Ramos (cell line): ENCODE results near the gene SF3B4.
"Not testable (repeated sequence)": the region's sequence is repeated elsewhere in the genome, so short reads cannot be mapped to it uniquely, and the experiment has no call there.

Experiments used
- in situ Hi-C: fragments of 300-500 bp; cut with MboI; formaldehyde crosslinking; loops from one replicate; pipeline ENCODE4 v1.14.3; 2022; ENCODE audit warnings: low sequenced_read_pairs; ENCODE audit not compliant: unreplicated experiment

SF3B4 gene, protein sequence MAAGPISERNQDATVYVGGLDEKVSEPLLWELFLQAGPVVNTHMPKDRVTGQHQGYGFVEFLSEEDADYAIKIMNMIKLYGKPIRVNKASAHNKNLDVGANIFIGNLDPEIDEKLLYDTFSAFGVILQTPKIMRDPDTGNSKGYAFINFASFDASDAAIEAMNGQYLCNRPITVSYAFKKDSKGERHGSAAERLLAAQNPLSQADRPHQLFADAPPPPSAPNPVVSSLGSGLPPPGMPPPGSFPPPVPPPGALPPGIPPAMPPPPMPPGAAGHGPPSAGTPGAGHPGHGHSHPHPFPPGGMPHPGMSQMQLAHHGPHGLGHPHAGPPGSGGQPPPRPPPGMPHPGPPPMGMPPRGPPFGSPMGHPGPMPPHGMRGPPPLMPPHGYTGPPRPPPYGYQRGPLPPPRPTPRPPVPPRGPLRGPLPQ

DNA sequence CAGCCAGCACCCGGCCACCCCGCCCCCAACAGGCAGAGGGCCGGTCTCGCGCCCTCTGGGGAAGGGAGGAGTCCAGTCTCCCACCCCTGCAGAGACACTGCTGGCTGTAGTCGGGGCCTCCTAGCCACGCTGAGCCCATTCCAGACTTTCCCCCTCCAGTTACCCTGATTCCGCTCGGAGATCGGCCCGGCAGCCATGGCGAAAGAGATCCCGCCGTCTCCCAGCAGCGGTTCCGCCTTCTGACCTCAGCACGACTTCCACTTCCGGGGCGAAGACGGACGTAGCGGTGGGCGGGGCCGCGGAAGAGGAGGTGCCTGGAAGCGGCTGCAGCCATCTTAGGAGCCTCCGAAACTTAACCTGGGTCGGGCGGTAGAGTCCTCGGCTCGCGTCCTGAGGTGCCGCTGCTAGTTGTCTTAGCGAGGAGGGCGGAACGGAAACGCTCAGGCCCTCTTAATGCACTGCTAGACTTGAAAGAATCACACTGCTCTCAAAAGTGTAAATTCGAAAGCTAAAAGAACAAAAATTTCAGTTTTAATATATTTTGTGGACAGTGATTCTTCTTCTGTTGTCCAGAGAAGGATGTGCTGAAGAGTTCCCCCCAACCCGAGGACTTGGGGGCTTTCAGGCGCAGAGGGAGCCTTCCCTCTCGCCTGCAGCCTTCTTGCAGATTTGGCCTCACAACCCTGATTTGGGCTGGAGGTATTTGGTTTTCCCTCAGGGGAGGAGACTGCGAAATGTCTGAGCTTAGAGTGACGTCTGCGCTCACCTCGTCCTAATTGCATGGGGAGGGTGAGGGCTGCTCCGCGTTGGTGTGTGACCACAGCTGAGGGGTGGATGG lies at the start of gene SF3B4:
SF3B4 (minus strand) TSS at position 241 of the 838 bp plus-strand sequence; CDS start at position 197, 44 bp downstream.
- in situ Hi-C loops: no loop called here

DNA sequence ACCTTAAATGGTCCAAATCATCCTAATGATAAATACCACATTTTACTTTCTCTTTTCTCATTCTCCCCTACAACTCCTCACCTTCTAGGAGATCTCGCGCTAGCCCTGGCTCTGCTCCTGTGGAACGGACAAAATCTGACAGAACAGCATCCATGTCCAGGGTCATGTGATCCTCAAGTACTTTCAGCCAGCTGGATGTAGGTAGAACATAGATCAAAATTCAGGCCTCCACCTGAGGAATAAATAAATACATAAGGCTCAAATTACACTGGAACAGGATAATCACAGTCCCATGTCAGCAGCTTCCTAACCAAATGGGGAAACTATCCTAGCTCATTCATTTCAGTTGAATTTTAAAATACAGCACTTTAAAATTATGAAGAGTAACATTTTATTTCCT lies 49.7 kb upstream of the SF3B4 start:
- in situ Hi-C loops: no loop called here

DNA sequence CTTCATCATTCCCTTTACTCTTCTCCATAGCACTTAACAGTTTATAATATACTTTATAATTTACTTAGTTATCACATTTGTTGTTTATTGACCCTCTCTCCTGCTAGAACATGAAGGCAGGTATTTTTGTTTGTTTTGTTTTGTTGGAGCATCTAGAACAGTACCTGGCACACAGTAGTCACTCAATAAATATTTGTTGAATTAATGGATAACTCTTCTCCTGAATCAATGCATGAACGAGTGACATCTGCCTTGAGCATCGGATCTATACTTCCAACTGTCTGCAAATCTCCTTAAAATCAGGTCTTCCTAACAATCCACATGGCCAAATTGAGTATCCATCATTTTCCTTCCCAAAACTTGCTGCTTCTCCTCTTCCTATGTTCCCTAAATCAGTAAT lies 44.9 kb upstream of the SF3B4 start:
- in situ Hi-C loops: no loop called here

DNA sequence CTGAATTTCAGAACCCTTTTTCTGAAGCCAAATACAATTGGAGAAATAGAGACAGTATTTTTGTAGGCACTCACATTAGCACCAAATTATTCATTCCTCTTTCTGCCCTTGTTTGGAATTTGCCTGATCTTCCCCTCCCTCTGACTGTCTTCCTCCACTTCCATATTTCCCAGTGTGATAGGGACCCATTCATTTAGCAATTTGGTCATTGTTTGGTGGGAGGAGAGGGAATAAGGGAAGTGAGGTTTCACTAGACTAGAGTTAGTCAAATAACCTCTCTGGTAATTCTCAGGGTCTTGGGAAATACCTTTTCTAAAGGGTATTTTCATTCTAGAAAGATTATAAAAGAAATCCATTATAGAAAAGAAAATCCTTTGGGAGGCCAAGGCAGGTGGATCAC lies 40.0 kb upstream of the SF3B4 start:
- in situ Hi-C loops: loop anchor here (5.0 to 10.0 kb wide), 2 partner anchors 87 to 200 kb away; no protein-coding TSS in a partner anchor

DNA sequence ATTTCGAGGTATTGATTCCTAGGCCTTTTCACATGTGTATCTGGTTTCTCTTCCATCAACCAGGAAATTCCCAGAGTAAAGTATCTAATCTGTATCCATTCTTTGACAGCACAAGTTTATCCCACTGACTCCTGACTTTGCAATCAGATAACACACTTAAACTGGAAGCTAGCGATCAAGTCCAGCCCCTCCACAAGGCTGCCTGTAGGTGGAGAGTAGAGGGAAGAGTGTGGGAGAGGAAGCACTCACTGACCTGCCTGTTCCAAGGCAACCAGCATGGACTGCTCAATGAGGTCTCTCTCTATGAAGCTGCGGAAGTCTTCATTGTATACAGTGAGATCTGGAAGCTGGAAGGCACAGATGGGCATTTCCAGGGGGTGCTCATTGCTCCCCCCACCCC lies 39.4 kb upstream of the SF3B4 start:
- in situ Hi-C loops: loop anchor here (5.0 to 10.0 kb wide), 2 partner anchors 88 to 200 kb away; no protein-coding TSS in a partner anchor

DNA sequence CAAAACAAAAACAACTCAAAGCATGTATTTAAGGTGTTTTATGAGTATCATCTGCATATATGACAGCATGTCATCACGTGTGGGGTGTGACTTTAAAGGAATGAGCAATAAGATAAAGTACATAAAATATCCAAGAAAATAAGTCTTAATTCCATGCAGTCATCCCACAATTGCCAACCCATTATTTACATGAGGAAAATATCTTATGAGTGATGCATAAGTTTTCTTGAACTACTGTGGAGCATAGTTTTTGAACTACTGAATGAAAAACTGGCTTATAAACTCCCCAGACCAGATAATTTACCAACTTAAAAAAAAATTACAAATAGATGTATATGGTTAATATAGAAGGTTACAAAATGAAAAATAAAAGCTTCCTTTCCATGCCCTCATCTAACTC lies 38.8 kb upstream of the SF3B4 start:
- in situ Hi-C loops: loop anchor here (5.0 to 10.0 kb wide), 2 partner anchors 88 to 201 kb away; no protein-coding TSS in a partner anchor

DNA sequence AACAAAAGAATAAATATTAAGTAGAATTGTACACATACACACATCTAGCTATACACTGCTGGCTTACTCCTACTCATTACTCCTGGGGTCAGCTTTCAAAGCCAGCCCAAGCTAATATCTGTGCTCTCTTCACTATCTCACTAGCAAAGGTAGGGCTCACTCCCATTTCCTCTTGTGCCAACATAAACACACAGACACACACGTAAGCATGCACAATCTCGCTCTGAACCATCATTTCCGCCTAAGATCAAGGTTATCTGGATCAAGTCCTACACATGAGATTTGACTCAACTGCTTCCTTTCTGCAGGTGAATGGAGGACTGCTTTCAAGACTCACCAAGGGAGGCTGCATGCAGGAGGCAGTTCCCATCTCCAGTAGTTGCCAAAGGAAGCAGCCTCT lies 37.8 kb upstream of the SF3B4 start:
- in situ Hi-C loops: loop anchor here (5.0 to 10.0 kb wide), 2 partner anchors 89 to 202 kb away; no protein-coding TSS in a partner anchor

DNA sequence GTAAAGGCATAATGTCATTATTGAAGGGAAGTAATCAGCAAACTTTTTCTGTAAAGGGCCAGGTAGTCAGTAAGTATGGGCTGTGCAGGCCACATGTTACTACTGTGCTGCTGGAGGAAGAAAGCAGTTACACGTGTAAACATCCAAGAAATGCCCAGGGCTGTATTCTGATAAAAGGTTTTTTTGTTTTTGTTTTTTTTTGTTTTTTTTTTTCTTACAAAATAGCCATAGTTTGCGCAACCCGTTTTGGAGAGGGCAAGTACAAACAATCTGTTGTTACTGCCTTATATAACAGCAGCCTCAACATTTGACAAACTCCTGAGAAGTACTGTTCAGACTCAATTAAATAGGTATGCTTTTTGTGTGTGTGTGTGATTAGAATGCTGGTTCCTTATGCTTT lies 35.8 kb upstream of the SF3B4 start:
- in situ Hi-C loops: loop anchor here (10.0 kb wide), 1 partner anchor 91 kb away; no protein-coding TSS in a partner anchor

DNA sequence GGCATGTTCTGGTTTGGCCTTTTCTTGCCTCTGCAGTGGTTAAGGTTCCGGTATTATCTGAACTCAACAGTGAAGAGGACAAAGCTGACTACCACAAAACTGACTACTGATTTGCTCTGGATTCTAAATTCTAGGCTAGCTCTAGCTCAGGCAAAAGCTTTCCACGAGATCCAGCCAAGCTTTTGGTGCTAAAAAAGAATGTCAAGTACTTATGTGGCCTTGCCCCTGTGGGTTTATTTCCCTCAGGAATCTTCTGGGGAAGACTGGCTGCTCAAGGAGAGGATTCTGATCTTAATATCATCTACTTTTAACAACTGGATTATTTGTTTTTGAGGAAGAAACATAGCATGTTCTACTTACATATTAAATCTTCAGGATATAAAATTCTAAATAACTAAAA lies 35.1 kb upstream of the SF3B4 start:
- in situ Hi-C loops: loop anchor here (10.0 kb wide), 1 partner anchor 92 kb away; no protein-coding TSS in a partner anchor

DNA sequence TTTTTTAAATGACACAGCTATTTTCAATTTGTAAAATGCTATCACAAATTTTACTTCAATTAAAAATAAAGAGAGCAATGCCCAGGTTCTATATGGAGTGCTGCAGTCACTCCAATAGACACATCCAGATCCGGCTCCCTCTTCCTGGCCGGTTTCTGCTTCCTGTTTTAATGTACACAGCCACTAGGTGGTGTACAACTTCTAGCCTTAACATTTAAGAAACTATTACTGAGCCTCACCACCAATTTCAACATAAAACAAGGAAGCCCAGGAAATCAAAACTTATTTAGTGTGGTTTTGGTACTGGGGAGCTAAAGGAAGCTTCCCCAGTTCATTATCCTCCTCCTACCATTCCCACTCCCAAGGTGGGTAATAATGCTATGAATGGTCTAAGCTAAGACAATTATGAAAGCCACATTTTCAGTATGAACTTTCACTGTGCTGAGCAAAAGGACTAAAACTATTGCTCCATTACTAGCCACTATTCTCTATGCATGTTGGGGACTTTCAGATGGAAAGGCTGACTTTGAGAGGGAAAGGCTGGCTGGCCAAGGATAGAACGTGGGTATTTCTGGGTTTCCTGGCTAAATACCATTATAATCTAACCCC lies 34.5 kb upstream of the SF3B4 start:
- in situ Hi-C loops: loop anchor here (10.0 kb wide), 1 partner anchor 93 kb away; no protein-coding TSS in a partner anchor

DNA sequence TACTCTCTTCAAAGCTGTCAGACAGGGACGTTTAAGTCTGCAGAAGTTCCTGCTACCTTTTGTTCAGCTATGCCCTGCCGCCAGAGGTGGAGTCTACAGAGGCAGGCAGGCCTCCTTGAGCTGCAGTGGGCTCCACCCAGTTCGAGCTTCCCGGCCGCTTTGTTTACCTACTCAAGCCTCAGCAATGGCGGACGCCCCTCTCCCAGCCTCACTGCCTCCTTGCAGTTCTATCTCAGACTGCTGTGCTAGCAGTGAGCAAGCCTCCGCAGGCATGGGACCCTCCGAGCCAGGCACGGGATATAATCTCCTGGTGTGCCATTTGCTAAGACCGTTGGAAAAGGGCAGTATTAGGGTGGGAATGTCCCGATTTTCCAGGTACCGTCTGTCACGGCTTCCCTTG lies 29.9 kb upstream of the SF3B4 start:
- in situ Hi-C loops: not testable (repeated sequence)

DNA sequence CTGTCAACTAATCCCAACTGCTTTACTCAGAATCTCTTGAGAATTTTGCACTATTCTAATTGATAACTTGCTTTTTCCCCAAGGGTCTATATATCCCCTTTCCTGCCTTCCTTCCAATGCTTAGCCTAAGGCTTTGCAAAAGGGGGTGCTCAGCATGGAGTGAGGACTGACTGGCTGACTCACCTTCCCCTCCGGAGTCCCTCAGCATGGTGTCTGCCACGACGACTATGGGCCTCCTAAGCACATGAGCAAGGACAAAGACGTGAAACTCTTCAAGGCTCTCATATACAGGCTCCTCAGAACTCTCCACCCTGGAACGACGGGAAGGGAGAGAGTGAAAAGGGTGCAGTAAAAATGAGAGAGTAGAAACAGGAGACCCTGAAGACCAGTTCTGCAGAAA lies 22.3 kb upstream of the SF3B4 start:
- in situ Hi-C loops: no loop called here

DNA sequence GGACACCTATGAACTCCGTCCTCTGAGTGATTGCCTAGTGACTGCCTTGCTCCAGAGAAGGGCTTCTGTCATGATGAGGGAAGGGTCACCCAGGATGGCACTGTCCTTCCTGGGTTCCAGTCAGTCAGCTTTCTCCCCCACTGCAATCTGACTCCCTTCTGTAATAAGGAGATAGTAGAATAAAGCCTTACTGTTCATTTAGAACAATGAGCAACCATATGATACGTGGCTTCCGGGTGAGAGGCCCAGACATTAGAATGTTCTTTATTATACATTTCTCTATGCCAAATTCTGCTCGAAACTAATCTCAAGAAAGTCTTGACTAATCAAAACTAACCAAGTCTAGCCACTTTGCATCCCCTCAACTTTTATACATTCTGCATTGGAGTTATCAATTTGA lies 17.6 kb upstream of the SF3B4 start:
- in situ Hi-C loops: no loop called here

DNA sequence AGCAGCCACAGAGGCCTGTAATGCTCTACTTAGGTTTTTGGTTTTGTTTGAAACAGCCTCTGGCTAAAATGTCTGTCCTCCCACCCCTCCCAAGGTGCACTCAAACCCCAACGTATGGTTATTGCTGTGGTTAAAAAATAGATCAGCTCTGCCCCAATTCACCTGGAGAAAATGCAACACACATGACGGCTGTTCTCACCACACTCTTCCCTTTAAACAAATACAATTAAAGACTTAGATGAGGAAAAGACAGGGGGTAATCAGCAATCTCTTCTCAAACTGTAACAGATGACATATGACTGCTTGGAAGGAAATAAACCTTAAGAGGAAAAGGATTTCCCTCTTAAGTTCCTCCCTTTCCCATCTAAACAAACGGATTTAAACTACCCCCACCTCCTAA lies 15.3 kb upstream of the SF3B4 start:
- in situ Hi-C loops: no loop called here

DNA sequence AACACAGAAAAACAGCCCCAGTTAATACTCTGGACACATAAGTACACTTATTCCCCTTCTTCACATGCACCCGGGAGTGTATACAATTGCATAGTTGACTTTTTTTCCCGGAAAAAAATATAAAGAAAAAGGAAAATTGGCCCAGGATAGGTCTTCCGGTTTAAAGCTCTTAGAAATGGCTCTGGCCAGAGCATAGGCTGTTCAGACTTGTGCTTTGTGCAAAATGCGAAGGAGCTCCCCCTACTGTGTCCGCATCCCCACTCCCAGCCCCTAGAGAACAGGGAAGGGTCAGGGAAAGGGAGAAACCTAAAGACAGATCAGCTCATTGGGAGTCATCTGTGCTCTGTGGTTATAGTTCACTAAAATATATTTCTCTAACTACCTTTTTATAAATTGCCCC lies 14.6 kb upstream of the SF3B4 start:
- in situ Hi-C loops: no loop called here

DNA sequence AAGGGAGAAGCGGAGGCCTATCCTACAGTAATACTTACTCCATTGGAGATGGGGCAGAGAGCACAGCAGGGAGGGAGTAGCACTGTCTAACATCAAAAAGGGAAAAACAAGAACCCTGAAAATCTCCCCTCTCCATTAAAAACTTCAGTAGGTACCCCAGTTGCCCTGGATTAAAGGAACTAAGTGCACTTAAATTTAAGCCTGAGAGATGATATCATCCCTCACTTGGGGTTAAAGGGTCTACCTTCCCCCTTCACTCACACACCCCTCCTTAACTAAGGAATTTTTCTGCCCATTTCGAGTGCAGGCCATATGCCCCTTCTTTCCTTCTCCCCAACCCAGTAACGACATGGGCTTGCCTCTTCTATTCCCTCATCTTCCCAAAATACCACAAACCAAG lies 12.8 kb upstream of the SF3B4 start:
- in situ Hi-C loops: no loop called here

DNA sequence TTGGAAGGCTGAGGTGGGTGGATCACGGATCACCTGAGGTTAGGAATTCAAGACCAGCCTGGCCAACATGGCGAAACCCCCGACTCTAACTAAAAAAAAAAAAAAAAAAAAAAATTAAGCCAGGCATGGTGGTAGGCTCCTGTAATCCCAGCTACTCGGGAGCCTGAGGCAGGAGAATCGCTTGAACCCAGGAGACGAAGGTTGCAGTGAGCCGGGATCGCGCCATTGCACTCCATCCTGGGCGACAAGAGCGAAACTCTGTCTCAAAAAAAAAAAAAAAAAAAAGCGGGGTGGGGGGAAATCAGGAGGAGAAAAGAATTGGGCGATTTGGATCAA lies 11.0 kb upstream of the SF3B4 start:
- in situ Hi-C loops: not testable (repeated sequence)

DNA sequence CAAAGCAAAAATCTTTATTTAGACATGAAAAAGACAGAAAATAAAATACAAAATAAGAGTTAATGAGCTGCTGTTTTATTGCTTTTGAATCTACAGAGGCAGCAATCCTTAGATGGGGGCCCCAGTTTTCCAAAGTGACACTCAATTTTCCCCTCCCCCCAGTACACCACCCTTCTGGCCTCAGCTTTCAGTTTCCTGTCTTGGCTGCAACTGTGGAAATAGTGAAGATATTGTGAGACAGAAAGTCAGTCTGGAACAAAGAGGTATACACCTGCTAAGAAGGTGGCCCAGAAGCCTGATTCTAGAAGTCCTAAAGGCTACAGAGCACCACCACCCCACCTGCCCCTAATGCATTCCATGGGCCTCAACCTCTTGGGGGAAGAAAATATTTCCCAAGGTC lies 10.2 kb upstream of the SF3B4 start:
- in situ Hi-C loops: no loop called here

DNA sequence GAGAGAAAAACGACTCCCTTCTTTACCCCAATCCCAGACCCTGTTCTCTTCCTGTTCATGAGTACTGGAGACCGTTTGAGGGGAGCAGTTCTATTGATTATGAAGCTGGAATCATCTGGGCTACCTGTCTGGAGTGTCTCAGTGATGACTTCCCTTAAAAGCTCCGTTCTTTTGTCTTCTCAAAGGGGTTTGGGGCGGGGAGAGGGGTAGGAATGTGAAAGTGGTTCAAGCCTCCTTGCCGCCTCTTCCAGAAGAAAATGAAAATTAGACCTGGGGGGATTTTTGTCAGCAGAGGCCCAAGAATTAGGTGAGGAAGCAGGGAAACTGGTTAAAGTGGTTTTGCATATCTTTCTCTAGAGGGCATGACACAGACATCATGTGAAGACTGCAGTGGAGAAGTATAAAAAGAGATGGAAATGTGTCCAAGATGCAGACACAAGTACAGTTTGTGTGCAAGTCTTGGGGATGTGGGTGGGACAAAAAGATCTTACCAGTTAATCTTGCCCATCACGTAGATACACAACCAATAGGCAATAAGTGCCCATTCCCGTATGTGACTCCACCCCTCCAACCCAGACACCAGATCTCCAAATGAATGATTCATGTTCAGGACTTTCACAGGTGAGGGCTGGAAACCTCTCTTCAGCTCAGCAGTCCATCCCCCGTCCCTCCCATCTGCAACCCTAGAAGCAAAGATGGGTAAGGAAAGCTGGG lies 9.5 kb upstream of the SF3B4 start:
- in situ Hi-C loops: no loop called here
